ENCODE measurements around the gene C9orf50.

C9orf50 gene

DNA sequence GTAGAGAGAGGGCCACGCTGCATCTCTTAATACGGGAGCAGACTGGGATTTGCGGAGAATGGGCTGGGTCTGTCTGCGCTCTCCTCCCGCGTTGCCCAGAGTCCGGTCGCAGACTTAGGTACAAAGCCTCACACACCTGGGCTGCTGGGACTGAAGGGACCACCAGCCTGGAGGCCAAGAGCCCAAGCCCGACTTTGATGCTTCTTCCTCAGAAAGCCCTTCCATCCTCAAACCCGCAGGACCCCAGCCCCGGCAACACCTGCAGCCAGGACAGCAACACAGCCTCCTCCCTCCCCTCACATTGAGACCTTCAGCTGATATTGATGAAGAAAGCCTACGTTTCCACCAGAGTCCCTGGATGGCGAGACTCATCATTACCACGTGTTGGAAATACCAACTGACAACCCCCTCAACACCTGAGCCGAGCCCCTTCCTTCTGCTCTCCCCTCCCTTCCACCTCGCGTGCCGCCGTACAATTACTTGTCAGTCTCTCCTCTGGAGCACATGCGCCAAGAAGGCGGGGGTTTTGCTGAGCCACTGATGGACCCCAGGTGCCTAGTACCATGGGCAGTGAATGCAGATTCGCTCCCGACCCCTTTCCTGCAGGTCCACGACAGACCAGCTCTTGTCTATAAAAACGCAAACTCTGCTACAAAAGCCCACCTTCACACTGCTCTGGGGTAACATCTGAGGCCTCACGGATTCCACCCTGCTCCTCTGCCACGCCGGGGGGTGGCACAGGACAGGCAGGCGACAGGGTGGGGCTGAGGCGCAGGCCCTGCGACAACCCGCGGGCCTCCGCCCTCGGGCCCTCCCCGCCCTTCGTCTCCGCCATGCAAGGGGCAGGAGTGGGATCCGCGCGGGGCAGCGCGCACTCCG lies 20.2 kb upstream of the C9orf50 start:
- Histone ChIP-seq H3K4me1 (ENCODE audit: control insufficient read depth in 2 of 2, insufficient read depth in 1 of 2, low read depth in 1 of 2, low read length in 2 of 2) (peaks cover 11% of the 10 kb centered on the region in 2 donors), H2BK12ac (ENCODE audit: low read length) (no peak overlapping the region), H3K23ac (ENCODE audit: low read depth, low read length, poor library complexity) (peak overlapping the region; percentile 80)

DNA sequence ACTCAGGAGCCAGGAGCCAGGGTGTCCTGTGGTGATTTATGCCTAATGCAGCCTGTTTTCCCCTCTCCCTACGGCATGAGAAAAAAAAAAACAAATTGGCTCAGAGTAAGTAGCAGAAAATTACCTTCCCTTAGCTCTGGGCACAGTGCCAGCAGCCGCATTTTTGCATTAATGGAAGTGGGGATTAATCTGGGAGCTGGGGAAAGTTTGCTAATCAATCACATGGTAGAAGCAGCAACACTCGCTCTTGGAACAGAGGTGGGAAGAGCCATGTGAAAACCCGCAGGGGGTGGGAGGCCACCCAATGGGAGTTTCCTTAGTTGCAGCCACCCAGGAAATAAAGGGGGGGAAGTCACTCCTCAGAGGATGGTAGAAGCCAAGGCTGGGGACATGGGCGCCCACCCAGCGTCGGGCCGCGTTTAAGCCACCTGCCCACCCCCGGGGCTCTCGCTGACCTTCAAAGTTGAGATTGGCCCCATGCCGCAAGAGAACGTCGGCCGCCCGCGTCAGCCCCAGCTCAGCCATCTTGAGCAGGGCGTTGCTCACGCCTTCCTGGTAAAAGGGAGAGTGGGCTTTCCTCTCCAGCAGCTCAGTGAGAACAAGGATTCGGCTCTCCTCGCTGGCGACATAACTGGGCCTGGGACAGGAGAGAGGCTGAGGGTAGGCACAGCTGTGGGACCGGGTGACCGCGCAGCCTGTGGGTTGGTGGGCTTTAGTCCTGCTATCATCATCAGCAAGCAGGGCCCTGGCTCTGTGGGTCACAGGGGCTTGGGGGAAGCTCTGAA lies 19.4 kb upstream of the C9orf50 start:
- Histone ChIP-seq H2BK5ac (ENCODE audit: low read length) (peak overlapping the region; percentile 24), H3K9me3 (replicated peaks in 1 of 2; ENCODE audit: control insufficient read depth in 2 of 2, insufficient read depth in 1 of 2, low read depth in 1 of 2, low read length in 2 of 2) (no peaks in the 10 kb centered on the region)
- WGBS, 2 donors (ENCODE audit: extremely low coverage in 2 of 2, insufficient read length in 2 of 2, insufficient replicate concordance in 1 of 2), result no CpG with 5 or more reads among the region's 25 CpGs

More for the DNA sequence above, 20.2 kb upstream of the C9orf50 start:
- Histone ChIP-seq H3K4me2 (ENCODE audit: insufficient read depth, low read length, poor library complexity, severe bottlenecking) (peak overlapping the region; percentile 89), H3K79me1 (ENCODE audit: low read depth, low read length) (peaks cover 20% of the 10 kb centered on the region), H3K4ac (ENCODE audit: low read length) (no peak overlapping the region), H3K9me3 (replicated peaks in 1 of 2; ENCODE audit: control insufficient read depth in 2 of 2, insufficient read depth in 1 of 2, low read depth in 1 of 2, low read length in 2 of 2) (no peaks in the 10 kb centered on the region), H3K27ac (replicated peaks; ENCODE audit: low read length) (no peak overlapping the region), H2AFZ (ENCODE audit: low read length) (peak overlapping the region; percentile 96), H3K27me3 (ENCODE audit: control insufficient read depth in 3 of 3, insufficient read depth in 3 of 3, low read depth in 1 of 3, low read length in 3 of 3) (no peaks in the 10 kb centered on the region), H2BK5ac (ENCODE audit: low read length) (peak overlapping the region; percentile 24), H2BK15ac (ENCODE audit: low read length) (no peak overlapping the region), H4K8ac (ENCODE audit: low read depth, low read length) (peak overlapping the region; percentile 17), H4K91ac (ENCODE audit: low read depth, low read length, poor library complexity) (no peak overlapping the region), H3K18ac (ENCODE audit: low read length) (peak overlapping the region; percentile 78), H3K4me3 (ENCODE audit: low read length in 2 of 2) (peak overlapping the region; percentile 95 to 98), H3K36me3 (replicated peaks in 1 of 2; ENCODE audit: control insufficient read depth in 2 of 2, insufficient read depth in 2 of 2, low read length in 2 of 2) (peaks cover 27 to 38% of the 10 kb centered on the region in 2 donors), H3K9ac (ENCODE audit: low read depth, low read length, poor library complexity) (peak overlapping the region; percentile 95), H3K14ac (ENCODE audit: low read length) (peak overlapping the region; percentile 38), H2BK120ac (ENCODE audit: low read depth, low read length) (no peak overlapping the region), H2AK5ac (ENCODE audit: low read depth, low read length) (peak overlapping the region; percentile 88)
- WGBS, 2 donors (ENCODE audit: extremely low coverage in 2 of 2, insufficient read length in 2 of 2, insufficient replicate concordance in 1 of 2), result no CpG with 5 or more reads among the region's 44 CpGs
- DNase-seq (ENCODE audit: low spot score), result no peak

DNA sequence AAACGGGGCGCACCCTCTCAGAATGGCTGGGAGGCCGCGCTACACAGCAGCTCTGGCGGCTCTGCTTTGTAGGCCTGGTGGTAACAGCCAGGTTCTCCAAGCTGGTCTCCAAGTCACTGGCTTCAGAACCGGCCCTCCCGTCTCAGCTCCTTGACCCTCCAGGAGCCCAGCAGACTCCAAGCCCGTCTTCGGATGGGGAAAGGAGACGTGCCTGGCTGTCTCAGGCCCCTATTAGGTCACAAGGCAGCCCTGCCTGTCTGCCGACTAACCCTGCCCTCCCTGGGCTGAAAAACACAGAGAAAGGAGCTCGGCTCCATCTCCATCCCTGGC lies 18.8 kb upstream of the C9orf50 start:
- Histone ChIP-seq H3K4ac (ENCODE audit: low read length) (no peak overlapping the region), H2BK5ac (ENCODE audit: low read length) (no peak overlapping the region), H3K27ac (replicated peaks; ENCODE audit: low read length) (no peak overlapping the region), H2BK12ac (ENCODE audit: low read length) (no peak overlapping the region), H3K36me3 (replicated peaks in 1 of 2; ENCODE audit: control insufficient read depth in 2 of 2, insufficient read depth in 2 of 2, low read length in 2 of 2) (peaks cover 39 to 50% of the 10 kb centered on the region in 2 donors), H3K4me1 (ENCODE audit: control insufficient read depth in 2 of 2, insufficient read depth in 1 of 2, low read depth in 1 of 2, low read length in 2 of 2) (peaks cover 11% of the 10 kb centered on the region in 2 donors), H4K91ac (ENCODE audit: low read depth, low read length, poor library complexity) (no peak overlapping the region), H3K14ac (ENCODE audit: low read length) (no peak overlapping the region), H3K4me3 (ENCODE audit: low read length in 2 of 2) (peak overlapping the region in 1 of 2 donors; percentile 24), H2AK5ac (ENCODE audit: low read depth, low read length) (peak overlapping the region; percentile 43), H4K8ac (ENCODE audit: low read depth, low read length) (no peak overlapping the region), H2BK15ac (ENCODE audit: low read length) (no peak overlapping the region), H3K9me3 (replicated peaks in 1 of 2; ENCODE audit: control insufficient read depth in 2 of 2, insufficient read depth in 1 of 2, low read depth in 1 of 2, low read length in 2 of 2) (no peaks in the 10 kb centered on the region), H3K9ac (ENCODE audit: low read depth, low read length, poor library complexity) (no peak overlapping the region), H2AFZ (ENCODE audit: low read length) (no peak overlapping the region), H3K4me2 (ENCODE audit: insufficient read depth, low read length, poor library complexity, severe bottlenecking) (no peak overlapping the region), H3K23ac (ENCODE audit: low read depth, low read length, poor library complexity) (no peak overlapping the region), H2BK120ac (ENCODE audit: low read depth, low read length) (no peak overlapping the region), H3K27me3 (ENCODE audit: control insufficient read depth in 3 of 3, insufficient read depth in 3 of 3, low read depth in 1 of 3, low read length in 3 of 3) (no peaks in the 10 kb centered on the region), H3K18ac (ENCODE audit: low read length) (no peak overlapping the region), H3K79me1 (ENCODE audit: low read depth, low read length) (peaks cover 25% of the 10 kb centered on the region)
- no peak for DNase-seq (ENCODE audit: low spot score)
- WGBS, 2 donors (ENCODE audit: extremely low coverage in 2 of 2, insufficient read length in 2 of 2, insufficient replicate concordance in 1 of 2), result no CpG with 5 or more reads among the region's 12 CpGs

More for the DNA sequence above, 19.4 kb upstream of the C9orf50 start:
- H3K4me3 ChIP-seq (ENCODE audit: low read length in 2 of 2), result peak overlapping the region in 1 of 2 donors; percentile 95
- H3K4me2 ChIP-seq (ENCODE audit: insufficient read depth, low read length, poor library complexity, severe bottlenecking), result peak overlapping the region; percentile 89
- no peak overlapping the region for H3K9ac ChIP-seq (ENCODE audit: low read depth, low read length, poor library complexity)
- H2BK120ac ChIP-seq (ENCODE audit: low read depth, low read length), result no peak overlapping the region
- H3K23ac ChIP-seq (ENCODE audit: low read depth, low read length, poor library complexity), result peak overlapping the region; percentile 52
- H3K36me3 ChIP-seq (replicated peaks in 1 of 2; ENCODE audit: control insufficient read depth in 2 of 2, insufficient read depth in 2 of 2, low read length in 2 of 2), result peaks cover 33 to 45% of the 10 kb centered on the region in 2 donors
- peak overlapping the region; percentile 52 for H2AK5ac ChIP-seq (ENCODE audit: low read depth, low read length)
- peaks cover 20% of the 10 kb centered on the region for H3K79me1 ChIP-seq (ENCODE audit: low read depth, low read length)
- H3K14ac ChIP-seq (ENCODE audit: low read length), result no peak overlapping the region
- H2AFZ ChIP-seq (ENCODE audit: low read length), result no peak overlapping the region
- H4K8ac ChIP-seq (ENCODE audit: low read depth, low read length), result no peak overlapping the region
- no peak overlapping the region for H3K4ac ChIP-seq (ENCODE audit: low read length)
- no peak overlapping the region for H4K91ac ChIP-seq (ENCODE audit: low read depth, low read length, poor library complexity)
- H3K27ac ChIP-seq (replicated peaks; ENCODE audit: low read length), result no peak overlapping the region
- H2BK15ac ChIP-seq (ENCODE audit: low read length), result no peak overlapping the region
- H3K27me3 ChIP-seq (ENCODE audit: control insufficient read depth in 3 of 3, insufficient read depth in 3 of 3, low read depth in 1 of 3, low read length in 3 of 3), result no peaks in the 10 kb centered on the region
- no peak overlapping the region for H3K18ac ChIP-seq (ENCODE audit: low read length)
- H3K4me1 ChIP-seq (ENCODE audit: control insufficient read depth in 2 of 2, insufficient read depth in 1 of 2, low read depth in 1 of 2, low read length in 2 of 2), result peaks cover 11% of the 10 kb centered on the region in 2 donors
- H2BK12ac ChIP-seq (ENCODE audit: low read length), result no peak overlapping the region
- no peak for DNase-seq (ENCODE audit: low spot score)
